ENCODE results near the gene BCL11B. TPM values are rescaled to one million over a fixed set of nuclear protein-coding genes. Genes with fewer than 3 reads are reported as not detected.

The BCL11B gene
- total and polyA plus RNA-seq, 10 of the 15 experiments (the other 5 are each of a cell fraction or from before 2014, with no cell fraction given): 0.38 to 5.5 (median 1.3) TPM

DNA sequence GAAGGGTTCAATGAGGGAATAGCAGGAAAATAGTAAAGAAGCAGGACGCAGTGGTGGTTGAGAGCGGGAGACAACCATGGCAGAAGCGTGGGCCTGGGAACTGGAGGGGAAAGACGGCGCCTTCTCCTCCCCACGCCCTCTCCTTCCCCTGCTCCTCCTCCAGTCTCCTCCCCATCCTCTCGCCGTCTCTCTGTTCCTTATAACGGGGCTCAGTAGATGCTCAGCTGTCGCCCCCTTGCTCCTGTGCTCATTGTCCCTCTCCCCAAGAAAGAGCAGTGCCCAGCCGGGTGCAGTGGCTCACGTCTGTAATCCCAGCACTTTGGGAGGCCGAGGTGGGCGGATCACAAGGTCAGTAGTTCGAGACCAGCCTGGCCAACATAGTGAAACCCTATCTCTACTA, 142.0 kb downstream of the BCL11B start (continued):
- TF ChIP-seq, protein P1, sequence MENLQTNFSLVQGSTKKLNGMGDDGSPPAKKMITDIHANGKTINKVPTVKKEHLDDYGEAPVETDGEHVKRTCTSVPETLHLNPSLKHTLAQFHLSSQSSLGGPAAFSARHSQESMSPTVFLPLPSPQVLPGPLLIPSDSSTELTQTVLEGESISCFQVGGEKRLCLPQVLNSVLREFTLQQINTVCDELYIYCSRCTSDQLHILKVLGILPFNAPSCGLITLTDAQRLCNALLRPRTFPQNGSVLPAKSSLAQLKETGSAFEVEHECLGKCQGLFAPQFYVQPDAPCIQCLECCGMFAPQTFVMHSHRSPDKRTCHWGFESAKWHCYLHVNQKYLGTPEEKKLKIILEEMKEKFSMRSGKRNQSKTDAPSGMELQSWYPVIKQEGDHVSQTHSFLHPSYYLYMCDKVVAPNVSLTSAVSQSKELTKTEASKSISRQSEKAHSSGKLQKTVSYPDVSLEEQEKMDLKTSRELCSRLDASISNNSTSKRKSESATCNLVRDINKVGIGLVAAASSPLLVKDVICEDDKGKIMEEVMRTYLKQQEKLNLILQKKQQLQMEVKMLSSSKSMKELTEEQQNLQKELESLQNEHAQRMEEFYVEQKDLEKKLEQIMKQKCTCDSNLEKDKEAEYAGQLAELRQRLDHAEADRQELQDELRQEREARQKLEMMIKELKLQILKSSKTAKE (IDR thresholded peaks at IDR 0.05; ENCODE audit: low read depth, poor library complexity, severe bottlenecking): no peak
- TF ChIP-seq DPF2 (IDR thresholded peaks at IDR 0.05) (no peak), CEBPB (IDR thresholded peaks at IDR 0.05; ENCODE audit: borderline replicate concordance in 1 of 2, low read depth in 2 of 2, low read length in 2 of 2) (no peak), SP1 (IDR thresholded peaks at IDR 0.05; ENCODE audit: low read depth, low read length) (no peak), POU2F2 (IDR thresholded peaks at IDR 0.05; ENCODE audit: borderline replicate concordance, low read depth, low read length) (no peak)
- TF ChIP-seq, protein P2, sequence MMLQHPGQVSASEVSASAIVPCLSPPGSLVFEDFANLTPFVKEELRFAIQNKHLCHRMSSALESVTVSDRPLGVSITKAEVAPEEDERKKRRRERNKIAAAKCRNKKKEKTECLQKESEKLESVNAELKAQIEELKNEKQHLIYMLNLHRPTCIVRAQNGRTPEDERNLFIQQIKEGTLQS (IDR thresholded peaks at IDR 0.05; ENCODE audit: borderline replicate concordance, extremely low read depth, low read depth, low read length): no peak
- TF ChIP-seq, protein P3, sequence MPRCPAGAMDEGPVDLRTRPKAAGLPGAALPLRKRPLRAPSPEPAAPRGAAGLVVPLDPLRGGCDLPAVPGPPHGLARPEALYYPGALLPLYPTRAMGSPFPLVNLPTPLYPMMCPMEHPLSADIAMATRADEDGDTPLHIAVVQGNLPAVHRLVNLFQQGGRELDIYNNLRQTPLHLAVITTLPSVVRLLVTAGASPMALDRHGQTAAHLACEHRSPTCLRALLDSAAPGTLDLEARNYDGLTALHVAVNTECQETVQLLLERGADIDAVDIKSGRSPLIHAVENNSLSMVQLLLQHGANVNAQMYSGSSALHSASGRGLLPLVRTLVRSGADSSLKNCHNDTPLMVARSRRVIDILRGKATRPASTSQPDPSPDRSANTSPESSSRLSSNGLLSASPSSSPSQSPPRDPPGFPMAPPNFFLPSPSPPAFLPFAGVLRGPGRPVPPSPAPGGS (IDR thresholded peaks at IDR 0.05; ENCODE audit: borderline replicate concordance, insufficient read depth, low read depth, low read length, poor library complexity, severe bottlenecking): no peak
- TF ChIP-seq, protein P4, sequence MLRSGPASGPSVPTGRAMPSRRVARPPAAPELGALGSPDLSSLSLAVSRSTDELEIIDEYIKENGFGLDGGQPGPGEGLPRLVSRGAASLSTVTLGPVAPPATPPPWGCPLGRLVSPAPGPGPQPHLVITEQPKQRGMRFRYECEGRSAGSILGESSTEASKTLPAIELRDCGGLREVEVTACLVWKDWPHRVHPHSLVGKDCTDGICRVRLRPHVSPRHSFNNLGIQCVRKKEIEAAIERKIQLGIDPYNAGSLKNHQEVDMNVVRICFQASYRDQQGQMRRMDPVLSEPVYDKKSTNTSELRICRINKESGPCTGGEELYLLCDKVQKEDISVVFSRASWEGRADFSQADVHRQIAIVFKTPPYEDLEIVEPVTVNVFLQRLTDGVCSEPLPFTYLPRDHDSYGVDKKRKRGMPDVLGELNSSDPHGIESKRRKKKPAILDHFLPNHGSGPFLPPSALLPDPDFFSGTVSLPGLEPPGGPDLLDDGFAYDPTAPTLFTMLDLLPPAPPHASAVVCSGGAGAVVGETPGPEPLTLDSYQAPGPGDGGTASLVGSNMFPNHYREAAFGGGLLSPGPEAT (IDR thresholded peaks at IDR 0.05; ENCODE audit: low read depth): no peak
